Upper lobe of left lung (tissue), 6 donors: ENCODE results near the gene RNF214. TPM values are rescaled to one million over a fixed set of nuclear protein-coding genes. Genes with fewer than 3 reads are reported as not detected.
A peak's percentile ranks its signal among the peaks of the same experiment; 100 is the strongest.

Experiments
- ATAC-seq, 2 donors: fragments of 200-7000 bp; cut with Tn5 transposase; one replicate each; pipeline ENCODE4 v1.9.1; 2022; ENCODE audit warnings: mild to moderate bottlenecking in 2 of 2, moderate library complexity in 2 of 2; ENCODE audit not compliant: low FRiP score in 2 of 2
- DNase-seq, 2 donors: peaks; one replicate each; pipeline ENCODE4 v3.0.0-alpha.2; 2019 to 2020
- H3K27ac ChIP-seq, 4 donors: fragments of 200-600 bp; sonication (generic); one replicate each; pipeline ENCODE4 v1.5.1; 2016 to 2019
- H3K27me3 ChIP-seq, 4 donors: fragments of 200-600 bp; sonication (generic); one replicate each; pipeline ENCODE4 v1.5.1; 2017 to 2019
- H3K36me3 ChIP-seq, 4 donors: fragments of 200-600 bp; sonication (generic); one replicate each; pipeline ENCODE4 v1.5.1; 2016 to 2019
- H3K4me1 ChIP-seq, 4 donors: fragments of 200-600 bp; sonication (generic); one replicate each; pipeline ENCODE4 v1.5.1; 2018 to 2019
- H3K4me3 ChIP-seq, 4 donors: fragments of 200-600 bp; sonication (generic); one replicate each; pipeline ENCODE4 v1.5.1; 2017 to 2019; ENCODE audit warnings: mild to moderate bottlenecking in 2 of 4, moderate library complexity in 1 of 4
- H3K9me3 ChIP-seq, 4 donors: fragments of 200-600 bp; sonication (generic); one replicate each; pipeline ENCODE4 v1.5.1; 2018 to 2019
- EP300 ChIP-seq, 4 donors: sonication (generic); formaldehyde crosslinking; IDR thresholded peaks; one replicate each; pipeline ENCODE4 v1.5.1; 2017; ENCODE audit warnings: antibody characterized with exemption in 4 of 4, control low read depth in 2 of 4
- POLR2A ChIP-seq, 4 donors: fragments of 450-650 bp; IDR thresholded peaks; one replicate each; pipeline ENCODE4 v1.5.1; 2016 to 2017; ENCODE audit warnings: antibody characterized with exemption in 4 of 4, mild to moderate bottlenecking in 2 of 4
- POLR2AphosphoS5 ChIP-seq, 2 donors: sonication (generic); formaldehyde crosslinking; IDR thresholded peaks; one replicate each; pipeline ENCODE4 v1.5.1; 2017; ENCODE audit warnings: antibody characterized with exemption in 2 of 2
- WGBS, 2 donors: methylation state at CpG; one replicate each; pipeline ENCODE4 v1.1.5; 2017 to 2018; 5-methylcytosine and 5-hydroxymethylcytosine counted together
- total RNA-seq, 6 donors: library from RNA; depleted of rRNA in 4 of 6; stranded (reverse); fragments of >200 nt in 4 of 6; gene quantifications; one replicate each; pipeline versions ENCODE4 v1.1.0 to v1.2.1, GENCODE V29; 2016 to 2021
- TF ChIP-seq, protein P1 (sequence below), 6 experiments: fragments of 450-650 bp in 4 of 6; fragments of 200-600 bp in 2 of 6; sonication (generic) in 2 of 6; IDR thresholded peaks; one replicate each; pipeline ENCODE4 v1.5.1; 2016 to 2019; ENCODE audit warnings: antibody characterized with exemption in 6 of 6
- donor health status: DM: no; HTN: no; CAD: no; lungs with moderate emphysema.
- donor health status: DM: no; HTN: yes; CAD: no; lungs with severe emphysema.

The RNF214 gene
- total RNA-seq, 6 donors from 2014 or later, result 9.0 to 24.1 (median 19.8) TPM

DNA sequence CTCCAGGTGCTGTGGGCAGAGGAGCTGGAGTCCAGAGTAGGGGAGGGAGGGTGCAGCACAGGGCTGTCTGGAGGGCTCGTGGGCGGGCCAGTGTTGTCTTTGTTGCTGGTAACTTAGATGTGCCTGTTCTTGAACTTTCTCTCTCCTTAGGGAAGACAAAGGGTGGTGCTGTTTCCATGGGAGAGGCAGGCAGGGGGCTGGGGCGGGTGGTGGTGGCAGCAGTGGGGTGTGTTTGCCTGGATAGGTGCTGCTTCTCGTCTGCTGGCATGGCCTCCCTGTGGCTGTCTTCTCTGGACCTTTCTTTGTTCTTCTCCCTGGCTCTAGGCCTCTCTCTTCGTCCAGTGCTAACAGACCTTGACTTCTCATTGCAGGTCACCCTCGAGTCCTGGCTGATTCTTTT, 45.5 kb upstream of the RNF214 start:
- ATAC-seq, result no peak
- Histone ChIP-seq H3K4me3 (peak overlapping the region in 1 of 4 donors; percentile 16), H3K4me1 (peaks cover 0 to 23% (median 7%) of the 10 kb centered on the region in 4 donors), H3K27me3 (no peaks in the 10 kb centered on the region), H3K36me3 (peaks cover 0 to 80% (median 58%) of the 10 kb centered on the region in 4 donors), H3K9me3 (no peaks in the 10 kb centered on the region), H3K27ac (peak overlapping the region in 2 of 4 donors; percentile 62 to 77)
- 83 to 84% methylated on average over 6 of the region's 6 CpGs for WGBS, 2 donors
- DNase-seq, result peak in 1 of 2 donors; percentile 15
- TF ChIP-seq, protein P1, sequence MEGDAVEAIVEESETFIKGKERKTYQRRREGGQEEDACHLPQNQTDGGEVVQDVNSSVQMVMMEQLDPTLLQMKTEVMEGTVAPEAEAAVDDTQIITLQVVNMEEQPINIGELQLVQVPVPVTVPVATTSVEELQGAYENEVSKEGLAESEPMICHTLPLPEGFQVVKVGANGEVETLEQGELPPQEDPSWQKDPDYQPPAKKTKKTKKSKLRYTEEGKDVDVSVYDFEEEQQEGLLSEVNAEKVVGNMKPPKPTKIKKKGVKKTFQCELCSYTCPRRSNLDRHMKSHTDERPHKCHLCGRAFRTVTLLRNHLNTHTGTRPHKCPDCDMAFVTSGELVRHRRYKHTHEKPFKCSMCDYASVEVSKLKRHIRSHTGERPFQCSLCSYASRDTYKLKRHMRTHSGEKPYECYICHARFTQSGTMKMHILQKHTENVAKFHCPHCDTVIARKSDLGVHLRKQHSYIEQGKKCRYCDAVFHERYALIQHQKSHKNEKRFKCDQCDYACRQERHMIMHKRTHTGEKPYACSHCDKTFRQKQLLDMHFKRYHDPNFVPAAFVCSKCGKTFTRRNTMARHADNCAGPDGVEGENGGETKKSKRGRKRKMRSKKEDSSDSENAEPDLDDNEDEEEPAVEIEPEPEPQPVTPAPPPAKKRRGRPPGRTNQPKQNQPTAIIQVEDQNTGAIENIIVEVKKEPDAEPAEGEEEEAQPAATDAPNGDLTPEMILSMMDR (IDR thresholded peaks at IDR 0.05), result no peak
- no peak for TF ChIP-seq EP300 (IDR thresholded peaks at IDR 0.05)
- no peak for TF ChIP-seq POLR2AphosphoS5 (IDR thresholded peaks at IDR 0.05)
- no peak for TF ChIP-seq POLR2A (IDR thresholded peaks at IDR 0.05)

DNA sequence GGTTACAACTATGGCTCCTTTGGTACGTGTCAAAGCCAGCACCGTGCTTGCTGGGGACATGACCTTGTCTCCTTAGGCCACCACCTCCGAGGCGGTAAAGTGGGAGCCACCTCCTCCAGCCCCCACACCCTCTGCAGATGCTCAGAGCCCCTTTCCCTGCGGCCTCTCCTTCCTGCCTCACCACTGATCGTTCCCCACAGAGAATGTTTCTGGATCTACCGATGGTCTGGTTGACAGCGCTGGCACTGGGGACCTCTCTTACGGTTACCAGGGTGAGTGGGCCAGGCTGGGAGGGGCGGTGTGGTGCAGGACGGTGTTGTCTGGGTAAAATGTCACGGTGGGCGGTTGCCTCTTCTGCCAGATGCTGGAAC, 45.1 kb upstream of the RNF214 start:
- peaks cover 0 to 80% (median 58%) of the 10 kb centered on the region in 4 donors for H3K36me3 ChIP-seq
- TF ChIP-seq POLR2A (IDR thresholded peaks at IDR 0.05) (no peak), POLR2AphosphoS5 (IDR thresholded peaks at IDR 0.05) (no peak), EP300 (IDR thresholded peaks at IDR 0.05) (no peak)
- peaks cover 0 to 23% (median 7%) of the 10 kb centered on the region in 4 donors for H3K4me1 ChIP-seq
- 90 to 93% methylated on average over 13 of the region's 13 CpGs for WGBS, 2 donors
- peak overlapping the region in 2 of 4 donors; percentile 62 to 77 for H3K27ac ChIP-seq
- ATAC-seq (no peak), DNase-seq (peak in 1 of 2 donors; percentile 18)
- H3K9me3 ChIP-seq, result no peaks in the 10 kb centered on the region
- H3K4me3 ChIP-seq, result no peak overlapping the region
- H3K27me3 ChIP-seq, result no peaks in the 10 kb centered on the region

DNA sequence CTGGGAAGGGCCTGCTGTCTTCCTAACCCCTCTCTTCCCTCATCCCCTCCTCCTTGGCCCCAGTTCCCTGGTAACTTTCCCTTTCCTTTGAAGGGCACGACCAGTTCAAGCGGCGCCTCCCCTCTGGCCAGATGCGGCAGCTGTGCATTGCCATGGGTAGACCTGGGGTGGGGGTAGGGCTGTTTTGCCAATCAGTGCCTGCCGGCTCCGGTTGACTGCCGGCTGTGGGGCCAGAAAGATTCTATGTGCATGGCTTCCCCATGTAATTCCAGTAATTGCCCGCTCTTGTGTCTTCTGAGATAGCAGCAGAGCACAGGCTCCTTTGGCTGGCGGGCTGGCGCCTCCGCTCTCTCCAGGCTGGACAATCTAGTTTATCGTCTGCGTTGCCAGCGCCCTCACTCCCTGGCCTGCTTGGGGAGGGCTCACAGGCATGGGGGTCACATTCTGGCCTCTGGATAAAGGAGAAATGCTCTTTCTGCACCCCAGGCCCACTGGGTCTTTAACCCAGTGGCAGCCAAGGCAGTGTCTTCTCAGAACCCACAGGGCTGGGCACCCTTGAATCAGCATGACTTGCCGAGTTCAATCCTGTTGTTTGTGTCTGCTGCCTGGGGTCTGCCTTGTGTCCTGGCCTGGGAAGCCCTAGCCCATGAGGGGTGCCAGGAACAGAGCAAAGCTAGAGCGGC, 44.5 kb upstream of the RNF214 start:
- peaks cover 0 to 80% (median 59%) of the 10 kb centered on the region in 4 donors for H3K36me3 ChIP-seq
- TF ChIP-seq EP300 (IDR thresholded peaks at IDR 0.05), result no peak
- no peak for TF ChIP-seq POLR2AphosphoS5 (IDR thresholded peaks at IDR 0.05)
- no peak for TF ChIP-seq POLR2A (IDR thresholded peaks at IDR 0.05)
- TF ChIP-seq, protein P1 (IDR thresholded peaks at IDR 0.05), result no peak
- H3K27ac ChIP-seq, result peak overlapping the region in 3 of 4 donors; percentile 35 to 77 (median 62)
- WGBS, 2 donors, result 93 to 97% methylated on average over 16 of the region's 16 CpGs
- H3K27me3 ChIP-seq, result no peaks in the 10 kb centered on the region
- H3K9me3 ChIP-seq, result no peaks in the 10 kb centered on the region
- DNase-seq (peak; percentile 18 to 73), ATAC-seq (no peak)
- H3K4me3 ChIP-seq, result no peak overlapping the region
- H3K4me1 ChIP-seq, result peaks cover 0 to 23% (median 7%) of the 10 kb centered on the region in 4 donors

DNA sequence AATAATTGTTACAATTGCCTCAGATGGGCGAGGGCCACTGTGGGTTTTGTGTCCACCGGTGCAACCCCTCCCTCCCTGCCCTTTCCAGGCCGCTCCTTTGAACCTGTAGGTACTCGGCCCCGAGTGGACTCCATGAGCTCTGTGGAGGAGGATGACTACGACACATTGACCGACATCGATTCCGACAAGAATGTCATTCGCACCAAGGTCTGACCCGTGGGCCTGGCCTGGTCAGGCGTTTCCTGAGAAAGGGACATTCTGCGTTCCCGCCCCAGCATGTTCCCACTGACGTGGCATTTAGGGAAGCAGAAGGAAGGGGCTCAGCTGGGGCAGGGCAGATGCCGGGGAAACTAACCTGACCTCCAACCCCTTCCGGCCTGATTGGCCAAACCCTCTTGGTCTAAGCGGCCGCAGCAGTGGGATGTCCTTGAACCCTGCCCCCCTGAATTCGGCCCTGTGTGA, 43.8 kb upstream of the RNF214 start:
- H3K4me3 ChIP-seq, result no peak overlapping the region
- peak overlapping the region in 3 of 4 donors; percentile 35 to 77 (median 62) for H3K27ac ChIP-seq
- DNase-seq (peak in 1 of 2 donors; percentile 66), ATAC-seq (peak in 1 of 2 donors; percentile 61)
- 82 to 88% methylated on average over 16 to 20 of the region's 20 CpGs for WGBS, 2 donors
- no peaks in the 10 kb centered on the region for H3K27me3 ChIP-seq
- no peaks in the 10 kb centered on the region for H3K9me3 ChIP-seq
- peaks cover 0 to 82% (median 63%) of the 10 kb centered on the region in 4 donors for H3K36me3 ChIP-seq
- TF ChIP-seq, protein P1 (IDR thresholded peaks at IDR 0.05), result no peak
- peak in 1 of 4 donors; percentile 57 for TF ChIP-seq POLR2A (IDR thresholded peaks at IDR 0.05)
- TF ChIP-seq POLR2AphosphoS5 (IDR thresholded peaks at IDR 0.05), result peak in 1 of 2 donors; percentile 29
- H3K4me1 ChIP-seq, result peaks cover 0 to 23% (median 7%) of the 10 kb centered on the region in 4 donors

DNA sequence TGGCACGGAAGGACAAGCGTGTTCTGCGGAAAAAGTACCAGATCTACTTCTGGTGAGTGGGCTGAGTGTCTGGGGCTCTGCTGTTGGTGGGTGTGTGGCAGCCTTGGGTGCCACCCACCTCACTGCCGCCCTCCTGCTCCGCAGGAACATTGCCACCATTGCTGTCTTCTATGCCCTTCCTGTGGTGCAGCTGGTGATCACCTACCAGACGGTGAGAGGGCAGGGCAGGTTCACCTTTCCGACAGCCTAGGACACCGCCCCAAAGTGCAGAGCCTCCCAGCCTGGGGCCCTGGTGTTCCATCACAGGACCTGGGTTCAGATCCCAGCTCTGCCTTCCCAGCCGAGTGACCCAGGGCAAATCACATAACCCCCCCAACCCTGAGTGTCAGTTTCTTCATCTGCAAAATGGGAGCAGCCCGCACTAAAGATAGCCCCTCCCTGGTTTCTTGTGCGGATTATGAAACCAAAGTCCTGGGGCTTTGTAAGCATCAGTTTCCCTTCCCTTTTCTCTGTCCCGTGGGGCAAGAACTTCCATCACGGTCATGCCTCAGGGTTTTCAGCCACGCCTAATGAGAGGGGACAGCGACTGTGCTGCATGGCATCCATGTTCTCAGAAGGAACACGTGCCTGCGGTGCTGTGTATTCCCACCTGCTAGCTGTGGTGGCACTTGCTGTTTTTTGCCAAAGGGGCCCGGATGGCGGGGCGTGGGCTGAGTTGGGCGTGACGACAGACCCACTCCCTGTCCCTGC, 43.1 kb upstream of the RNF214 start:
- ATAC-seq (peak in 1 of 2 donors; percentile 72), DNase-seq (peak; percentile 66 to 82)
- Histone ChIP-seq H3K4me3 (no peak overlapping the region), H3K36me3 (peaks cover 0 to 83% (median 64%) of the 10 kb centered on the region in 4 donors), H3K9me3 (no peaks in the 10 kb centered on the region), H3K27ac (peak overlapping the region in 3 of 4 donors; percentile 20 to 77 (median 62)), H3K4me1 (peaks cover 0 to 22% (median 5%) of the 10 kb centered on the region in 4 donors), H3K27me3 (no peaks in the 10 kb centered on the region)
- TF ChIP-seq POLR2AphosphoS5 (IDR thresholded peaks at IDR 0.05), result no peak
- TF ChIP-seq POLR2A (IDR thresholded peaks at IDR 0.05), result peak in 1 of 4 donors; percentile 10
- peak in 1 of 4 donors; percentile 22 for TF ChIP-seq EP300 (IDR thresholded peaks at IDR 0.05)
- WGBS, 2 donors, result 77 to 83% methylated on average over 13 to 20 of the region's 22 CpGs
